Right lobe of liver (tissue), 6 donors: ENCODE data around the gene CDON. TPM values are rescaled to one million over a fixed set of nuclear protein-coding genes. Genes with fewer than 3 reads are reported as not detected.

Experiments used
- ATAC-seq, 4 donors: fragments of 200-7000 bp; cut with Tn5 transposase; one replicate each; pipeline ENCODE4 v1.9.1; 2020; ENCODE audit warnings: mild to moderate bottlenecking in 4 of 4, moderate library complexity in 4 of 4
- DNase-seq, 3 donors: peaks; one replicate each; pipeline ENCODE4 v3.0.0-alpha.2; 2020
- H3K27ac ChIP-seq, 3 donors: fragments of 200-600 bp; one replicate each; pipeline ENCODE4 v1.8.0; 2022
- H3K27me3 ChIP-seq, 2 donors: fragments of 200-600 bp; one replicate each; pipeline ENCODE4 v1.8.0; 2022
- H3K36me3 ChIP-seq, 4 donors: fragments of 200-600 bp; sonication (generic) in 1 of 4; one replicate each; pipeline versions ENCODE4 v1.5.1 to v1.8.0; 2017 to 2022; ENCODE audit warnings: control low read depth in 1 of 4
- H3K4me1 ChIP-seq, 4 donors: fragments of 200-600 bp; sonication (generic) in 1 of 4; one replicate each; pipeline versions ENCODE4 v1.5.1 to v1.8.0; 2017 to 2022; ENCODE audit warnings: control low read depth in 1 of 4
- H3K4me3 ChIP-seq, 3 donors: fragments of 200-600 bp; one replicate each; pipeline ENCODE4 v1.8.0; 2022
- H3K9me3 ChIP-seq, 4 donors: fragments of 200-600 bp; sonication (generic) in 1 of 4; one replicate each; pipeline versions ENCODE4 v1.5.1 to v1.8.0; 2017 to 2022; ENCODE audit warnings: control low read depth in 1 of 4
- POLR2A ChIP-seq: fragments of 450-650 bp; IDR thresholded peaks from one replicate; pipeline ENCODE4 v1.6.1; 2017; ENCODE audit warnings: antibody characterized with exemption, mild to moderate bottlenecking
- WGBS: methylation state at CpG from one replicate; pipeline ENCODE4 v1.1.6; 2018; ENCODE audit warnings: low coverage, low lambda C conversion rate; ENCODE audit not compliant: insufficient coverage; ENCODE audit errors: missing lambda C conversion rate; 5-methylcytosine and 5-hydroxymethylcytosine counted together
- intact Hi-C, 2 donors: fragments of 100-400 bp; cut with DNase I; formaldehyde crosslinking; loops; one replicate each; pipeline versions ENCODE4 v1.11.2 to v1.14.1; 2022
- total RNA-seq, 6 experiments: library from RNA; depleted of rRNA in 2 of 6; stranded (reverse); fragments of >200 nt in 2 of 6; fragmentation: NEBNext Ultra II Directional in 3 of 6; extraction: Animal tissue kit (Norgen Biotek cat#: 25700) in 3 of 6; gene quantifications; one replicate each; pipeline versions ENCODE4 v1.1.0 to v1.2.4, GENCODE V29; 2016 to 2023
- TF ChIP-seq, protein P1 (sequence below), 4 donors: fragments of 200-600 bp in 3 of 4; fragments of 450-650 bp in 1 of 4; IDR thresholded peaks; one replicate each; pipeline versions ENCODE4 v1.5.1 to v1.8.0; 2016 to 2022; ENCODE audit warnings: antibody characterized with exemption in 4 of 4, mild to moderate bottlenecking in 2 of 4
- donor health status: DM: no; HTN: yes; CAD: no.
- donor health status: DM: no; HTN: no; CAD: no.
- donor health status: DM: no; HTN: no; CAD: no.
- donor health status: DM: no; HTN: yes; CAD: no.
- donor health status: DM: no; HTN: yes; CAD: no.

The CDON gene
- total RNA-seq, 6 experiments from 2014 or later: 1.8 to 4.1 (median 3.3) TPM

DNA sequence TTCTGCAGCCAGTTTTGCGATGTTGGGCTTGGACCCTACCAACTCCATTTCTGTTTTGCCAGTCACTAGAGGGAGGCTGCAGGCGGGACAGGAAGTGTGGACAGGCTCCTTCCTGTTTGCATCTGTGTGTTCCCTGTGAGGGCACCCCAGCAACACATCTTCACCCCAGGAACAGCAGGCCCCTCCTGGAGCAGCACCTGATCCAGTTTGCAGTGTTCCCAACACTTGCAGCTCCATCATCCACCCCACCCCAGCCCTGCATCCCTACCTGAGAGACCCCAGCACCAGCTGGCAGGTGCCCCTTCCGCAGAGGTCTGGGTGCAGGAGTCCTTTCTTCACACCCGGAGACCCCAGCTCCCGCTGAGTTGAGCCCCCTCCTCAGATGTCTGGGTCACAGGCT lies 124.2 kb downstream of the CDON start:
- 60% methylated on average over 1 of the region's 5 CpGs for WGBS
- intact Hi-C loops: no loop called here
- no peak for DNase-seq
- Histone ChIP-seq H3K36me3 (no peaks in the 10 kb centered on the region), H3K4me3 (no peak overlapping the region), H3K27me3 (no peaks in the 10 kb centered on the region), H3K27ac (no peak overlapping the region), H3K4me1 (no peaks in the 10 kb centered on the region), H3K9me3 (no peaks in the 10 kb centered on the region)
- ATAC-seq: no peak
- no peak for TF ChIP-seq POLR2A
- TF ChIP-seq, protein P1, sequence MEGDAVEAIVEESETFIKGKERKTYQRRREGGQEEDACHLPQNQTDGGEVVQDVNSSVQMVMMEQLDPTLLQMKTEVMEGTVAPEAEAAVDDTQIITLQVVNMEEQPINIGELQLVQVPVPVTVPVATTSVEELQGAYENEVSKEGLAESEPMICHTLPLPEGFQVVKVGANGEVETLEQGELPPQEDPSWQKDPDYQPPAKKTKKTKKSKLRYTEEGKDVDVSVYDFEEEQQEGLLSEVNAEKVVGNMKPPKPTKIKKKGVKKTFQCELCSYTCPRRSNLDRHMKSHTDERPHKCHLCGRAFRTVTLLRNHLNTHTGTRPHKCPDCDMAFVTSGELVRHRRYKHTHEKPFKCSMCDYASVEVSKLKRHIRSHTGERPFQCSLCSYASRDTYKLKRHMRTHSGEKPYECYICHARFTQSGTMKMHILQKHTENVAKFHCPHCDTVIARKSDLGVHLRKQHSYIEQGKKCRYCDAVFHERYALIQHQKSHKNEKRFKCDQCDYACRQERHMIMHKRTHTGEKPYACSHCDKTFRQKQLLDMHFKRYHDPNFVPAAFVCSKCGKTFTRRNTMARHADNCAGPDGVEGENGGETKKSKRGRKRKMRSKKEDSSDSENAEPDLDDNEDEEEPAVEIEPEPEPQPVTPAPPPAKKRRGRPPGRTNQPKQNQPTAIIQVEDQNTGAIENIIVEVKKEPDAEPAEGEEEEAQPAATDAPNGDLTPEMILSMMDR (IDR thresholded peaks at IDR 0.05): no peak

DNA sequence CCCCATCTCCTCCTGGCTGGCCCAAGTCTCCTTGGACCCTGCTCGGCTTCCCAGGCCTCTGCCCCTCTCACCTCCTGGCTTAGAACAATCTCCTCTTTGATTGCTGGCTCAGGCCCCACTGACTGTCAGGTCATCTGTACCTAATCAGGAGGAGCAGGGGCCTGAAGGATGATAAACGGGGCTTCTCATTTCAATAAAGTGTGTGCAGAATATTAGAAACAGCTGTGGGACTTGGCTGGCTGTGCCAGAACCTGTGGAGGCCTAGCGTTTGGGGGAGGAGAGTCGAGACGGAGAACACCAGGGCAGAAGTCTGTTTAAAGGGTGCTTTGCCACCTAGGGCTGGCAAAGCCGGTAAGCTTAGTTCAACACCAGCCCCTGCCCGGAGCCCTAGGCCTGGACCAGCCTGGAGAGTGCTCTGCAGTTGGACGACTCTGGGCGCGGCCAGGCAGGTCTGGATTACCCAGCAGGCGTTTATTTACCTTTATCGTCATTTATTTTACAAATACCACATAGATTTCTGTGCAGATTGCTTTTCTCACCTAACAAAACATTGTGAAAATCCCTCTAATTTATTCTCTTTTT lies 127.0 kb downstream of the CDON start:
- WGBS: 80% methylated on average over 6 of the region's 12 CpGs
- no peaks in the 10 kb centered on the region for H3K27me3 ChIP-seq
- H3K4me3 ChIP-seq: no peak overlapping the region
- DNase-seq: no peak
- H3K36me3 ChIP-seq: no peaks in the 10 kb centered on the region
- ATAC-seq: no peak
- H3K9me3 ChIP-seq: no peaks in the 10 kb centered on the region
- TF ChIP-seq, protein P1 (IDR thresholded peaks at IDR 0.05): no peak
- no peak for TF ChIP-seq POLR2A
- no peak overlapping the region for H3K27ac ChIP-seq
- intact Hi-C loops: no loop called here
- H3K4me1 ChIP-seq: no peaks in the 10 kb centered on the region

DNA sequence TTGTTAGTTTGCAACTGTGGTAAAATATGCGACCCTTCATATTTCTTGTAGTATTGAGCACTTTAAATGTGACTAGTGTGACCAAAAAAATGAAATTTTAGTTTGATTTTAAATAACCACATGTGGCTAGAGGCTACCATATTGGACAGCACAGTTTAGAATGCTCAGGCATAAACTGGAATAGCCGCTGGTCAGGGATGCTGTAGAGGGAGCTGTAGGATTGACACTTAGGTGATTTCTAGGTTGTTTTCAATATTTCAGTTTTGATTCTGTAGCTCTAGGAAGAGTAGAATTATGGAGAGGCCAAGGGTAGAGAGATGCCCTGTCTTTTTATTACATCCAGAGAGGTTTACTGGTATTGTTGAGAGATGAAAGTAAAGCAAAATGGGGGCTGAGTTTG lies 127.6 kb downstream of the CDON start:
- WGBS: 83% methylated on average over 2 of the region's 2 CpGs

DNA sequence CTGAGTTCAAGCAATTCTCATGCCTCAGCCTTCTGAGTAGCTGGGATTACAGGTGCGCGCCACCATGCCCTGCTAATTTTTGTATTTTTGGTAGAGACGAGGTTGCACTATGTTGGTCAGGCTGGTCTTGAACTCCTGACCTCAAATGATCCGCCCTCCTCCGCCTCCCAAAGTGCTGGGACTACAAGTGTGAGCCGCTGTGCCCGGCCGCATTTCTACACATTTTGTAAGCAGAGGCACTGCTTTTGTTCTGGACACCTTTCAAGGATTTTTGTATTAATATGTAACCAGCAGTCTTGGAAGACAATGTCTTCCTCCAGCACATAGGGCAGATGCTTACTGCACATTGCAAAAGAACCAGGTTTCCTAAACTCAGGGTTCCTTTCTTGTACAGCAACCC lies 128.2 kb downstream of the CDON start:
- H3K4me3 ChIP-seq: no peak overlapping the region
- H3K36me3 ChIP-seq: no peaks in the 10 kb centered on the region
- H3K27me3 ChIP-seq: no peaks in the 10 kb centered on the region
- ATAC-seq (no peak), DNase-seq (no peak)
- intact Hi-C loops: no loop called here
- H3K9me3 ChIP-seq: no peaks in the 10 kb centered on the region
- 88% methylated on average over 8 of the region's 8 CpGs for WGBS
- TF ChIP-seq POLR2A: no peak
- TF ChIP-seq, protein P1 (IDR thresholded peaks at IDR 0.05): no peak
- no peaks in the 10 kb centered on the region for H3K4me1 ChIP-seq
- no peak overlapping the region for H3K27ac ChIP-seq

More for the DNA sequence above, 127.6 kb downstream of the CDON start:
- no peaks in the 10 kb centered on the region for H3K27me3 ChIP-seq
- H3K4me1 ChIP-seq: no peaks in the 10 kb centered on the region
- no peaks in the 10 kb centered on the region for H3K9me3 ChIP-seq
- ATAC-seq (no peak), DNase-seq (no peak)
- H3K36me3 ChIP-seq: no peaks in the 10 kb centered on the region
- intact Hi-C loops: no loop called here
- no peak overlapping the region for H3K27ac ChIP-seq
- no peak for TF ChIP-seq POLR2A
- H3K4me3 ChIP-seq: no peak overlapping the region

DNA sequence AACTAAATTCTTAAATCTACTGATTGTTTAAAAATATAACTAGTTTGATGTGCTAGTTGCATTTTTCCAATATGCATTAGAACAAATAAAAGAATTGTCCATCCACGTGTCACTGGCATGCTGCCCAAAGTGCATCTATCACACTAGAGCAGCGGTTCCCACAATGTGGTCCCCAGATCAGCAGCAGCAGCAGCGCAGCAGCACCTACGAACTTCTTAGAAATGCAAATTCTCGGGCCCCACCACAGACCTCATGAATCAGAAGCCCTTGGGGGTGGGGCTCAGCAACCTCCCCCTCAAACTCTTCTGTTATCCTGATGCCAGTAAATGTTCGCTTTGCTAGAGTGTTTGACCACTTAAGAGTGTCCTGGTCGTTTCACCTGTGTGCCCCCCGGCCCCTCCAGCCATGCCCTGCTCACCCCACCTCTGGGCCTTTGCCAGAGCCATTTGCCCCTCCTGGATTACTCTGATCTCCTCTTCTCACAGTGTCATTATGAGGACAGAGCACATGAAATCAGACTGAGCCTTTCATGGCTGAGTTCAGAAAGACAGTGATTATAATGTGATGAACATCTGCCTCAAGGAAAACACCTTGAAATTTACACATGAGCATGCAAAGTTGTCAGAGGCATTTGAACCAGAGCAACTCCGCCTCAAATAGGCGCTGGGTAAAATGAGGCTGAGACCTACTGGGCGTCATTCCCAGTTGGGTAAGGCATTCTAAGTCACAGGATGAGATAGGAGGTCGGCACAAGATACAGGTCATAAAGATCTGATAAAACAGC lies 129.4 kb downstream of the CDON start:
- intact Hi-C loops: no loop called here
- ATAC-seq: no peak
- no peaks in the 10 kb centered on the region for H3K4me1 ChIP-seq
- TF ChIP-seq, protein P1 (IDR thresholded peaks at IDR 0.05): no peak
- TF ChIP-seq POLR2A: no peak
- WGBS: 49% methylated on average over 8 of the region's 12 CpGs
- no peaks in the 10 kb centered on the region for H3K27me3 ChIP-seq
- H3K27ac ChIP-seq: no peak overlapping the region
- H3K9me3 ChIP-seq: no peaks in the 10 kb centered on the region
- no peak overlapping the region for H3K4me3 ChIP-seq
- DNase-seq: no peak
- H3K36me3 ChIP-seq: no peaks in the 10 kb centered on the region
